IPS-NIHi7 (cell line): ENCODE measurements around the gene THAP4.
"Not testable (repeated sequence)": the region's sequence is repeated elsewhere in the genome, so short reads cannot be mapped to it uniquely, and the experiment has no call there.

ENCODE experiments used
- DNase-seq: peaks from one replicate; pipeline ENCODE4 v3.0.0; 2012; ENCODE audit warnings: mixed read lengths; ENCODE audit errors: extremely low spot score

THAP4 gene

DNA sequence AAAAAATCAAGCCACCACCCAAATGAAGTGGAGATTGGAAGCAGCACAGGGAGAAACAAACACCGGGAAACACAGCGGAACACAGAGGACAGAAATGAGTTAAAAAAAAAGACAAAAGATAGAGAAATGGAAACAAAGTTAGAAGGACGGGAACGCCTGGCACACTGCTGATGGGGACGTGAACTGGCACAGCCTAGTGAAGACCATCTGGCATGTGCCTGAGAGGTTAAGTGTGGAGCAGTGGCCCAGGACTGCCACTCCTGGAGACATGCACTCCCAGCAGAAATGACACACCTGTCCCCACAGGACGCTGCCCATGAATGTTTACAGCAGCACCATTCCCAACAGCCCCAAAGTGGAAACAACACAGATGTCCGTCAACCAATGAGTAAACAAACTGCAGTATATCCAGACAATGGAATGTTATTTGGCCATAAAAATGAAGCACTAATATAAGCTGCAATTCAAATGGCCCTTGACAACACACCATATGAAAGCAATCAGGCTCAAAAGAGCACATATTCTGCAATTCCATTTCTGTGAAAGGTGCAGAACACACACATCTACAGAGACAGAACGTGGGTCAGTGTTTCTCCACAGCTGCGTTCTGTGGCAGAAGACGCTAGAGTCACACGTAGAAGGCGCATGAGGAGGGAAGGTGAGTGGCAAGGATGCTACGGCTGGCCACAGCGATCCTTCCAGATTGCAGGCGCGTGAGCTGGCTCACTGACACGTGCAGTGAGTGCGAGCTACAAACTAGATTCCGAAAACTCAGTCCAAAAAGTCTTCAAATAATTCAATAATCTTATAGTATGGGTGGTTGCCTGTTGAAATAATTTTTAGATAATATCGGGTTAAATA lies 24.6 kb downstream of the THAP4 start:
- DNase-seq, result no peak

DNA sequence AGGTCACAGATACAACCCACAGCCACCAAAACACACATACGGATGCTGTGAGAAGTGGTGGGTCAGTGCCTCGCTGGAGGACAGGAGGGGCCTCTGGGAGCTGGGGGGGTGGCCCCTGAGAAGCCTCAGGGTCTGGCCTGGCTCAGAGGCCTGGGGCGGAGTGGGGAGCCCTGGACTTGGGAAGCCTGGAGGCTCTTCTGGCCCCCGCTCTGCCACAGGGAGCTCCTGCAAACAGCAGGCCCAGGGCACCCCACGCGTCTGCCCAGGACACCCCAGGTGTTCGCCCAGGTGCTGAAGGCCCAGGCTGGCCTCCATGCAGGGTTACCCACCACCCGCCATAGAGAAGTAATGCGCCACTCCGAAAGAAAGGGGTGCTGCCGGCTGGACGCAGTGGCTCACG lies 25.9 kb downstream of the THAP4 start:
- no peak for DNase-seq

DNA sequence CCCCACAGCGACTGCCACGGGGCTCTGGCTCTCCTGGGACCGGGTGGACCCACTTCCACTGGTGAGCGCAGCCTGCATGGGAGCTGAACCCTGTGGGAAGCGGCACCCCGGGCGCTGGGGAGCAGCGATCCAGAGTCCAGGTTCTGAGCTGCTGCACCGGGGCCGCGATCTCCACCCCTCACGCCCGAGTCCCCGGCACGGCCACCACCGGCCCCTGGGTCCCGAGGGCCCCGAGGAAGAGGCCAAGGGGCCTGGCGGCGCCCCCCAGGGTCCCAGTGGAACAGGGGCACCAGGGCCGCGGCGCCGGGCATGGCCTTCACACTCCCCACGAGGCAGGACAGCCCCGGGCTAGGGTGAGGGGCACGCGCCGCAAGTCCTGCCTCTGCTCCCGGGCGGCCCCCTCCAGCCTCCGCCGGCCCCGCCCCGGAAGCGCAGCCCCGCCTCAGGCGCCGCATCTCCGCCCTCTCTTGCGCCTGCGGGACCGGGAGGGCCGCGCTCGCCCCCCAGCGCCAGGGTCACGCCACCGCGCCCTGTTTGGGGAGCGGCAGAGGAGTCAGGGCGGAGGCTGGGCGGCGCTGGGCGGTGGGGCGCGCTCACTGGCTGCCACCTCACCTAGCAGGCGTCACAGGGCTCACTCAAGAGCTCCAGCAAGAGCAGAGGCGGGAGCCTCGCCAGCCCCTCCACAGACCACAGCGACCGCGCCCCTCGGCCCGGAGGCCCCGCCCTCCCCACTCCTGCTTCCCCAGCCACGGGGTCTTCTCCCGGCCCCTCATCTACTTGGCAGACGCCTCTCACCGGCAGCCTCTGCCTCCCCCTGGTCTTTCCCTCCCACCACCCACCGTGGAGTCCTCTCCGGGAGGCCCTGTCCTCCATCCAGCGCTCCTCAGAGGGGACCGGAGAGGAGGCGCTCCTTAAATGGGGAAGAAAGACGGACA lies 26.8 kb downstream of the THAP4 start:
- peak; percentile 97 for DNase-seq

DNA sequence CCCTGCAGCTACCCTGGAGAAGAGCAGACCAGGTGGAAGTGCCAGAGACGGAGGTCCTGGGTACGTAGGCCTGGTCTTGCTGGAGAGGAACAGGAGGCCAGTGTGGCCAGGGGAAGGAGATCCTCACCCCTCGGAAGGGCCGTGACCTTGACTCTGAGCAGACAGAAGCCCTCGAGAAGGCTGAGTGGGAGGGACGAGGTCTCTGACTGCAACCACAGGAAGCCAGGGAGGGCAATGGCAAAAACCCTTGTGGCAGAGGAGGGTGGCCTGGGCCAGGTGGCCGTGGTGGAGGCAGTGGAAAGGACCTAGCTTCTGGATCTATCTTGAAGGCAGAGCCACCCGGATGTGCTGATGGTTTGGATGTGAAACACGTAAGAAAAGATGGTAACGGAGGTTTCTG lies 28.1 kb downstream of the THAP4 start:
- DNase-seq, result no peak

DNA sequence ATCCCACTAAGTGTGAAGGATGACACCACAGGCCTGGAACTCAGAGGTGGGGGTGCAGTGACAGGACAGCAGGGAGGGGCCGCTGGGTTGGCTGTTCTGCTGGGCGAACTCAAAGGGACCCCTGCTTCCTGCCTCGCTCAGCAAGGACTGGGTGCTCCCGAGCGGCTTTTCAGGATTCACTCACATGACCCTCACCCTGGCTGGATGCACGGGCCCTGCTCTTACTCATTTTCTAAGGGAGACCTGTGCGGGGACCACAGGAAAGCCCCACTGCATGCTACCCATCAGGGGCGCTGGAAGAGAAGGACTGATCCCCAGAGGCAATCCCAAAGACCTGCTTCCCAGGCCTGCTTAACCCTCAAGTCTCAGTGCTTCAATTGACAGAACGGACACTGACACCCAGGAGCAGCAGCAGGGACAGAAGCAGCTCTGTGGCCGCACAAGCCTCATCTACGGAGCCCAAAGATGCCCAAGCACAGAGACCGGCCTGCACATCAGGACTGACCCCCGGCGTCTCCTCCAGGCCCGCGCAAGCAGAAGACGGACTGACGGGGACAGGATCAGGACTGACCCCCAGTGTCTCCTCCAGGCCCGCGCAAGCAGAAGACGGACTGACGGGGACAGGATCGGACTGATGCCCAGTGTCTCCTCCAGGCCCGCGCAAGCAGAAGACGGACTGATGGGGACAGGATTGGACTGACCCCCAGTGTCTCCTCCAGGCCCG lies 29.6 kb downstream of the THAP4 start:
- DNase-seq, result no peak

DNA sequence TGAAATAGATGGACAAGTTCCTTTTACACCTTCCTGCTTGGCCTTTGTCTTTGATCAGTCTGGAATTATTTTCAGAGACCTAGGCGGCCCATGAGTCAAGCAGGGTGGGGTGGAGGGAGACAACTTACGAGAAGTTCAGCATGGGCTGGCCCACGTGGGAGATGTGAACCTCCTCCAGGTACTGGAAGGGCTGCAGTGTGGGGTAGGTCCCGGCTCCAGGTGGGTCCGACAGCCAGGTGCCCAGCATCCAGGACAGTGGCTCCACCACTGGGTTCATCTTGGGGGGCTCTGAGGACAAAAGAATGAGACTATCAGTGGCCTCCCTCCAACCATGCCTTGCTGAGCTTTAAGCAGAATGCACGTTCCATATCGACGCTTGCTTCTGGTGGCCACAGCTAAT lies 30.8 kb downstream of the THAP4 start:
- no peak for DNase-seq

DNA sequence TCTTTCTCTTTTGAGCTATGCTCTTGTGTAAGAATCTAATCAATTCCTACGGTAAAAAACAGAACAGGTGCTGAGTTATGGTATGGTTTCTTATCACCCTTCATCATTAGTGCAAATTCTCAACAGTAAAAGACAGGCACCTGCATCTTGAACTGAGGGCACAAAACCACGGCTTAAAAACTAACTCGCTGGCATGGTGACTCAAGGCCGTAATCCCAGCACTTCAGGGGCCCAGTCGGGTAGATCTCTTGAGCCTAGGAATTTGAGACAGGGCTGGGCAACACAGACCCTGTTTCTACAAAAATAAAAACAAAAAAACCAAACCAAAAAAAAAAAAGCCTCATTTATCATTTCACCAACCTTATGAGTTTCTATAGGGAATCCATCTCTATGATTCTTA lies 33.3 kb downstream of the THAP4 start:
- no peak for DNase-seq

DNA sequence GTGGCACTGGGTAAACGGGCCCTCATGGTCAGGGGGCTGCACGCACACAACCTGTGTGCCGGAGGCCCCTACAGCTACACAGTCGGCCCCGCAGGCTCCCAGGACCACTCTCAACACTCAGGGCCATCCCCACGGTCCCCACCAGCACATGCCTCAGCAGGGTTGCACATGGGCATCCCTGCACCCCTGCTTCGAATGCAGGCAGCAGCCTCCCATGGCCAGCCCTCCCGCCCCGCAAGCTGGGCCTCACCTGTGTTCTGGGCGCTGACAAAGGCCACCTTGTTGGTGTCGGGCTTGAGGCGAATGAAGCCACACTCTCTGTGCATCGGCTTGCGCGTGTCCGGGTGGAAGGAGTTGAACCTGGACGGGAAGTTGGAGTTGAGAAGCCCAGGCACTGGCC lies 34.2 kb downstream of the THAP4 start:
- no peak for DNase-seq

DNA sequence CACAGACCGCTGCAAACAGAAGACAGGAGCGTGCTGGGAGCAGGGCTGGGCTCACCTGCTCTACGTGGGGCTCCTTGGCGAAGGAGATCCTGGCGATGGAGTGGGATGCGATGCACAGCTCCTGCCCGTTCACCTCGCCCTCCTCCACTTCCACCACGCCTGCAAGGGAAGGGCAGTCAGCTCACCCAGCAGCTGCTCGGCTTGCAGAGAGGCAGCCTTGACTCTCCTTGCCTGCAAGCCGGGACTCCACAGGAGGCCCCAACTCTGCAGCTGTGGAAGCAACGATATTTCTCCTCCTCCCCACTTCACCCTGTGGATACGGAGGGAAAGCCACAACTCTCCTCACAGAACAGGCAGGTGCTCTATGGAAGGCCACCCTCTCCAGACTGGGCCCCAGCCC lies 35.1 kb downstream of the THAP4 start:
- no peak for DNase-seq

DNA sequence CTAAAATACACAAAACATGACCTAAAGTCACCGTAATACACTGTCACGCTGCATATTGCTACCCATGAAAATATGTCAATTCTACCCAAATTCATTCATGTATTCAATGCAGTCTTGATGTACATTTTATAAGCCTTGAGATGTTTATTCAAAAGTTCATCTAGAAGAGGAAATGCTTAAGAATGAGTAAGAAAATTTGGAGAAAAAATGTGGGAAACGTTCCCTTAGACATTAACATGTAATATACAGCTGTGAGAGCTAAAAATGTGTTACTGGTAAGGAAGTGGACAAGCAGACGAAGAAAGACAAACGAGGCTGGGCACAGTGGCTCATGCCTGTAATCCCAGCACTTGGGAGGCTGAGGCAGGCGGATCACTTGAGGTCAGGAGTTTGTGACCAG lies 37.3 kb downstream of the THAP4 start:
- no peak for DNase-seq

DNA sequence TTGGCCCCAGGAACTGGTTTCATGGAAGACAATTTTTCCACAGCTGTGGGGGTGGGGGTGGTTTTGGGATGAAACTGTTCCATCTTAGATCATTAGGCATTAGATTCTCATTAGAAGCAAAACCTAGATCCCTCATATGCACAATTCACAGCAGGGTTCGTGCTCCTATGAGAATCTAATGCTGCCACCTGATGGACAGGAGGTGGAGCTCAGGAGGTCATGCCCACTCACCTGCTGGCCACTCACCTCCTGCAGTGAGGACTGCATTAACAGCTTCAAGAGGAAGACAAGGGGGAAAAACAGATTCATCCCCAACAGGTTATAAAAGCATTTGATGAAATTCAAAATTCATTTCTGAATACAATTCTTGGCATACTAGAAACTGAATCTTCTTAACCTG lies 38.5 kb downstream of the THAP4 start:
- DNase-seq, result no peak

DNA sequence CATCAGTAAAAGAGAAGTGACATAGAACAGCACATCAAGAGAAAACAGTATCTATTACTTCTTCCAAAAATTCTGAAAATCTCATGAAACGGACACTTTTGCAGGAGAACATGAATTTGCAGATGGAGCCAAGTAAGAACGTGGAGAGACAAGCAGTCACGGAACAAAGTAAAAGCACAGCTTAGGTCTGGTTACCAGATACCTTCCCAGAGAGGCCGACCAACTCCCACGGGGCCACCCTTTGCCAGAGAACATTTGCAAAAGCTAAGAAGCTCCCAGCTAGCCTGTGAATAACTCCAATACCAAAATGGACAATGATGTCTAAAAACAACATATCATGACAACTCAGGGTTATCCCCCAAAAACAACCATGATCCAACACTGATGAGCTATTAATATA lies 38.9 kb downstream of the THAP4 start:
- DNase-seq, result no peak

DNA sequence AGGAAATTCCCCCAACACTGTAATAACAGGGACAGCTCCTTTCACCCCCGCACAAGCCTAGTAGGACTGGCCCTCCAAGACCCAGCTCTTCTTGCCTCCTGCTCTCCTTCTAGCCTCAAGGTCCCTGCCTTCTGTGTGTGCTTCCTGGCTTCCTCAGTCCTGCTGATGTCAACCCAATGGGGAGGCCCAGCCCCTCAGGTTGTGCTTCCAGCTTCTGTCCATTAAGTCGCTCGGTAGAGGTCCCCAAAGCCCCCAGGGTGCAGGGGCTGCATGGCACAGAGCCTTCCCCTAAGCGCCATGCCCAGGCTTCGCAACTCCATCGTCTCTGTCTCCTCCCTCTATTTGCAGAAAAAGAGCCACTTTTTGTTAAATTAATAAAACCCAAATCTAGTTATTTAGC lies 39.4 kb downstream of the THAP4 start:
- no peak for DNase-seq

DNA sequence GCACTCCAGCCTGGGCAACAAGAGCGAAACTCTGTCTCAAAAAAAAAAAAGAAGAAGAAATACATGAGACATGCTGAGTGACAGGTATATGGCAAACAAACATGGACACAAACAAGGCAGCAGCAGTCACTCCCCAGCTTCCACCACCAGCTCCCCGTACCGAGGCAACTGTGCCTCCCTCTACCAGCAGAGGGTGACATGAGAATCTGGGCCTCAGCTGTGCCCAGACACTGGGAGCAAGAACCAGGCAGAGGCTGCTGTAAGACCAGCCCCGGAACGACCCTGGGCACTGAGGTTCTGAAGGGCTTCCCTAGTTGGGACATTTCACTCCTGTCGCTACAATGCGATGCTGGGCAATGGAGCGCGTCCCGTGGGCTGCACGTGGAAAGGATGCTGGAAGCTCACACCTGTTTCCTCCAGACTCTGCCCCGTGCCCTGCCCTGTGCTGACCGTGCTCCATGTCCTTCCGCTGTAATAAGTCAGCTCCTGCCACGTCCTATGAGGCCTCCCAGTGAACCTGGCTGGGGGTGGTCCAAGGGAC lies 41.3 kb downstream of the THAP4 start:
- DNase-seq, result peak; percentile 82

DNA sequence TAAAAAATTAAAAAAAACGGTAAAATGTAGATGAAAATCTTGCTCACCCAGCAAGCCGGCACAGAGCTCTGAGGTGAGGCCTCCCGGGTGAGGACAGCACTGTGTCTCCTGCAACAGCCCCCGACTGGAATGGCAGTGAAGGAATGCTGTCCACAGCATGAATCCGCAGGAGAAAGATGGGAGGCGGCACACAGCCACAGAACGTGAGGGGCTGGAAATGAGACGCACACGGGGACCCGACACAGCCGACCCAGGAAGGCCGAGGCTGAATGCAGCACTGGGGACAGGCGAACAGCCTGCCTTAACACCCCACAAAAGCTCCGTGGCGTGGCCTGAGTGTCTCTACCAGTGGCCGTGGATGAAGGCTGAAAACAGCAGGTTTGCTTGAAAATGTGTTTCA lies 43.7 kb downstream of the THAP4 start:
- DNase-seq, result no peak

DNA sequence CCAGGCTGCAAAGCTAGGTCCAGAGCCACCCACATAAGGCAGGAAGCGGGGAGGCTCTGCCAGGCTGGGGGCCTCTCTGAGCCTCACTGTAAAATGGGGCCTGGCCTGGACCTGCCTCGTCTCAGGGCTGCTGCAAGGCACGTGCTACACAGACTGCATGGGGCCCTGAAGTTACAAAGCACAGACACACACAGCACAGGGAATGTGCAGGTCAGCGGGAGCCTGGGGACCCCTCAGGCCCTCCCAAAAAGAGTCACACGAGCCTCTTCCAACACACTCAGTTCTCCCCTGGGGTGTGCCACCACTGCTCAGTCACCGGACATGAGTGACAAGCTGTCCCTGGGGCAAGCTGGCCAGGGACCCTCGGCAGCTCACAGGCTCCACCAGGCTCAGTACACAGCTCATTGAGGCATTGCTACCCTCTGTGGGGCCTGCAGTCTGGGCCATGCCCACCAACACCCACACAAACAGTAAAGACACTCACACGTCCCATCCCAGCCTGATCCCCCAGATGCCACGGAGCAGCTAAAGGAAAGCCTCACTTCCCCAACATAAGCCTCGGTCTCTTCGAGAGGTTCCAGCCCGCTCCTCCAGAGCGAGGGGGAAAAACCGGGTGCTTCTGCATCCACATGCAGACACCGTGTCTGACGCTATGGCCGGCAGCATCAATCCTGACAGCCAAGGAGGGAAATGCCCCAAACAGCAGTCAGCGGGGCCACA lies 44.7 kb downstream of the THAP4 start:
- no peak for DNase-seq

DNA sequence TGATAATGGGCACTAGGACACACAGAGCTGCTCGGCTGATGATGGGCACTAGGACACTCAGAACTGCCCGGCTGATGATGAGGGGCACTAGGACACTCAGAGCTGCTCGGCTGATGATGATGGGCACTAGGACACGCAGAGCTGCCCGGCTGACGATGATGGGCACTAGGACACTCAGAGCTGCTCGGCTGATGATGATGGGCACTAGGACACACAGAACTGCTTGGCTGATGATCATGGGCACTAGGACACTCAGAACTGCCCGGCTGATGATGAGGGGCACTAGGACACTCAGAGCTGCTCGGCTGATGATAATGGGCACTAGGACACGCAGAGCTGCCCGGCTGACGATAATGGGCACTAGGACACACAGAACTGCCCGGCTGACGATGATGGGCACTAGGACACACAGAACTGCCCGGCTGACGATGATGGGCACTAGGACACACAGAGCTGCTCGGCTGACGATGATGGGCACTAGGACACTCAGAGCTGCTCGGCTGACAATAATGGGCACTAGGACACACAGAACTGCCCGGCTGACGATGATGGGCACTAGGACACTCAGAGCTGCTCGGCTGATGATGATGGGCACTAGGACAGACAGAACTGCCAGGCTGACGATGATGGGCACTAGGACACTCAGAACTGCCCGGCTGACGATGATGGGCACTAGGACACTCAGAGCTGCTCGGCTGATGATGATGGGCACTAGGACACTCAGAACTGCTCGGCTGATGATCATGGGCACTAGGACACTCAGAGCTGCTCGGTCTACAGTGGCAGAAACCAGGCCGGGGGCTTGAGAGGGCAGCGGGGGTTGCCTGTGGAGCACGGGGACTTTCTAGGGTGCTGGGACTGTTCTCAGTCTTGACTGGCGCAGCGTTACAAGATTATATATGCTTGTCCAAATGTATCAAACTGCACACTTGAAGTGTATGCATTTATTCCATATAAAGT lies 46.2 kb downstream of the THAP4 start:
- not testable (repeated sequence) for DNase-seq

DNA sequence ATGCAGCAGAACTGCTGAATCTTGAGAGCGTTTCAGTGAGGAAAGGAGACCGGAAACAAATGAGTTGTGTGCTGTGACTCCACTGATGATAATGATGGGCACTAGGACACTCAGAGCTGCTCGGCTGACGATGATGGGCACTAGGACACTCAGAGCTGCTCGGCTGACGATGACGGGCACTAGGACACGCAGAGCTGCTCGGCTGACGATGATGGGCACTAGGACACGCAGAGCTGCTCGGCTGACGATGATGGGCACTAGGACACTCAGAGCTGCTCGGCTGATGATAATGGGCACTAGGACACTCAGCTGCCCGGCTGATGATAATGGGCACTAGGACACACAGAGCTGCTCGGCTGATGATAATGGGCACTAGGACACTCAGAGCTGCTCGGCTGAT lies 47.1 kb downstream of the THAP4 start:
- DNase-seq, result not testable (repeated sequence)

DNA sequence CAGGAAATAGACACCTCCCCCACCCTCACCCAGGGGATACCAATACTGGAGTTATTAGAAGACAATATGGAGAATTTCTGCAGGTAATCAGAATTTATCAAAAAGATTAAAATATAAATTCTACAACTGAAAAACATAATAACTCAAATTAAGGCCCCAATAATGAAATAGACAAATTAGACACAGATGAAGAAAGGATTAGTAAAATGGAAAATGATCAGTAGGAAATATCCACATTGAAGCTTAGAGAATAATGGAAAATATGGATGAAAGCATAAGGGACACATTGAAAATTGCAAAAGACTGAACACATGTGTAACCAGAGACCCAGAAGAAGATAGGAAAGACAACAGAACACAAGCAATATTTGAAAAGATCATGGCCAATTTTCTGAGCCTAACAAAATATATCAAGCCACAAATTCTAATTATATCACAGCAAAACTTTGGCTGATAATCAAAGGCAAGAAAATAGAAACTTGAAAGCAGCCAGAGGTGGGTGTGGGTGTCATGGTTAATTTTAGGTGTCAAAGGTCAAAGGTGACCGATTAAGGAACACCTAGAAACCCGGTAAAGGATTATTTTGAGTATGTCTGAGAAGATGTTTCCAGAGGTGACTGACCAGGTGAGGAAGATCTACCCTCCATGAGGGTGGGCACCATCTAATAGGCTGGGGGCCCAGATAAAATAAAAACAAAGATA lies 50.2 kb downstream of the THAP4 start:
- no peak for DNase-seq
